Astrocyte (in vitro differentiated cells and primary cell): ENCODE measurements around the gene LIMA1.

Experiments used
- CTCF ChIP-seq: IDR thresholded peaks from 2 replicates; pipeline ENCODE4 v1.5.1; 2011; ENCODE audit warnings: low read depth, mild to moderate bottlenecking, inconsistent platforms, low read length, moderate library complexity; ENCODE audit not compliant: insufficient read depth
- EZH2 ChIP-seq: IDR thresholded peaks from 2 replicates; pipeline ENCODE4 v1.6.1; 2012; ENCODE audit warnings: mild to moderate bottlenecking, low read length, inconsistent platforms; ENCODE audit not compliant: insufficient read depth

DNA sequence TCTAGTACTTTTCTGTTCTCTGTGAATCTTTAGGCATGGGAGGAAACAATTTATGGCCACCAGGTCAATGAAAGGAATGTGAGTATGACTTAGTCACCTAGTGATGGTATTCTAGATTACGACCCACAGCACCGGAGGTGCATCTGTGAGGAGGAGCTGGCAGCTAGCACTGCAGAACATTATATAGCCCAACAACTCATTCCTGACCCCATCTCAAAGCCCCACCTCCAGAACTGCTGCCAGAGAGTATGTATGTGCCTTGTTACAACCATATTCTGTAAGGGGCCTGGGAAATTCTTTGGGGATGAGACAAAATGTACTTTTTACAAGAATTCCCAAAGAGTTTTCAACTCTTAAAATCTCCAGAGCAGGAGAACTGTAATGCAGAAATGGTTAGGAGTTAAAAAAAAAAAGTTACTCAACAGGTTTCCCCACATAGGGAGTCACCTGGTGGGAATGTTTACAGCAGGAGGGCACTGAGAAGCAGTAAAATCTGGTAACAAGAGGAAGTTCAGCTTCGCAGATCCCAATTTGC is 81.3 kb downstream of the LIMA1 start:
- TF ChIP-seq EZH2 = no peak
- no peak for TF ChIP-seq CTCF
